IgD-negative memory B cell (primary cell): ENCODE results near the gene PZP. TPM values are rescaled to one million over a fixed set of nuclear protein-coding genes. Genes with fewer than 3 reads are reported as not detected.

Experiments used
- H3K27ac Mint-ChIP-seq, 3 donors: one replicate each; pipeline ENCODE4 v1.8.0; 2020 to 2022; ENCODE audit warnings: mild to moderate bottlenecking in 3 of 3, mixed read lengths in 3 of 3, moderate library complexity in 1 of 3
- H3K27me3 Mint-ChIP-seq: one replicate; pipeline ENCODE4 v1.8.0; 2021; ENCODE audit warnings: mixed read lengths
- H3K36me3 Mint-ChIP-seq: one replicate; pipeline ENCODE4 v1.8.0; 2020; ENCODE audit warnings: mild to moderate bottlenecking, mixed read lengths
- H3K4me1 Mint-ChIP-seq, 3 donors: one replicate each; pipeline ENCODE4 v1.8.0; 2020 to 2022; ENCODE audit warnings: mixed read lengths in 3 of 3, mild to moderate bottlenecking in 1 of 3
- H3K4me3 Mint-ChIP-seq, 4 donors: one replicate each; pipeline ENCODE4 v1.8.0; 2020 to 2022; ENCODE audit warnings: mild to moderate bottlenecking in 4 of 4, mixed read lengths in 4 of 4, moderate library complexity in 3 of 4
- H3K9me3 Mint-ChIP-seq, 3 donors: one replicate each; pipeline ENCODE4 v1.8.0; 2020 to 2021; ENCODE audit warnings: mixed read lengths in 3 of 3, mild to moderate bottlenecking in 1 of 3
- polyA plus RNA-seq: library from polyadenylated mRNA; unstranded; fragments of 300-500 nt; fragmentation: Illumina TruSeq; gene quantifications from one replicate; pipeline ENCODE4 v1.2.3, GENCODE V29; 2021

Gene PZP
- polyA plus RNA-seq, 1 donor from 2014 or later, result not detected

GRCh38 chr12:9108504-9109212 lies 99.5 kb downstream of the PZP start:
- Mint-ChIP-seq H3K36me3 (peaks cover 2% of the 10 kb centered on the region), H3K9me3 (peaks cover 0 to 2% (median 0%) of the 10 kb centered on the region in 3 donors)

GRCh38 chr12:9107542-9107873 lies 100.7 kb downstream of the PZP start:
- H3K27ac Mint-ChIP-seq, result no peak overlapping the region
- H3K4me1 Mint-ChIP-seq, result peaks cover 0 to 2% (median 0%) of the 10 kb centered on the region in 3 donors
- H3K4me3 Mint-ChIP-seq, result no peak overlapping the region
- H3K27me3 Mint-ChIP-seq, result no peaks in the 10 kb centered on the region
- H3K36me3 Mint-ChIP-seq, result peaks cover 2% of the 10 kb centered on the region
- no peaks in the 10 kb centered on the region for H3K9me3 Mint-ChIP-seq

More at GRCh38 chr12:9108504-9109212, 99.5 kb downstream of the PZP start:
- no peak overlapping the region for H3K4me3 Mint-ChIP-seq
- no peaks in the 10 kb centered on the region for H3K4me1 Mint-ChIP-seq
- no peaks in the 10 kb centered on the region for H3K27me3 Mint-ChIP-seq
- H3K27ac Mint-ChIP-seq, result no peak overlapping the region

GRCh38 chr12:9106610-9107541 lies 101.3 kb downstream of the PZP start:
- Mint-ChIP-seq H3K4me1 (peaks cover 0 to 2% (median 0%) of the 10 kb centered on the region in 3 donors), H3K36me3 (peaks cover 2% of the 10 kb centered on the region), H3K9me3 (no peaks in the 10 kb centered on the region), H3K4me3 (no peak overlapping the region), H3K27me3 (no peaks in the 10 kb centered on the region), H3K27ac (no peak overlapping the region)

- no peaks in the 10 kb centered on the region for H3K27me3 Mint-ChIP-seq
- H3K4me1 Mint-ChIP-seq, result peaks cover 0 to 2% (median 0%) of the 10 kb centered on the region in 3 donors
- H3K4me3 Mint-ChIP-seq, result no peak overlapping the region
- H3K27ac Mint-ChIP-seq, result no peak overlapping the region
- H3K36me3 Mint-ChIP-seq, result no peaks in the 10 kb centered on the region
- no peaks in the 10 kb centered on the region for H3K9me3 Mint-ChIP-seq
These were observed 102.1 kb downstream of the PZP start for GRCh38 chr12:9106067-9106466.

GRCh38 chr12:9104767-9105423 lies 103.3 kb downstream of the PZP start:
- no peaks in the 10 kb centered on the region for H3K9me3 Mint-ChIP-seq
- no peak overlapping the region for H3K27ac Mint-ChIP-seq
- H3K36me3 Mint-ChIP-seq, result no peaks in the 10 kb centered on the region
- H3K27me3 Mint-ChIP-seq, result no peaks in the 10 kb centered on the region
- H3K4me3 Mint-ChIP-seq, result no peak overlapping the region
- peaks cover 0 to 2% (median 0%) of the 10 kb centered on the region in 3 donors for H3K4me1 Mint-ChIP-seq

- Mint-ChIP-seq H3K9me3 (no peaks in the 10 kb centered on the region), H3K27me3 (no peaks in the 10 kb centered on the region), H3K27ac (no peak overlapping the region), H3K4me3 (no peak overlapping the region), H3K36me3 (no peaks in the 10 kb centered on the region), H3K4me1 (peaks cover 0 to 2% (median 0%) of the 10 kb centered on the region in 3 donors)
These were observed 104.1 kb downstream of the PZP start for GRCh38 chr12:9104087-9104486.

GRCh38 chr12:9103050-9103849 lies 104.9 kb downstream of the PZP start:
- H3K4me3 Mint-ChIP-seq, result no peak overlapping the region

GRCh38 chr12:9101018-9101687 lies 107.0 kb downstream of the PZP start:
- Mint-ChIP-seq H3K27me3 (no peaks in the 10 kb centered on the region), H3K36me3 (no peaks in the 10 kb centered on the region), H3K4me3 (no peak overlapping the region), H3K27ac (no peak overlapping the region), H3K9me3 (no peaks in the 10 kb centered on the region), H3K4me1 (peaks cover 0 to 2% (median 0%) of the 10 kb centered on the region in 3 donors)

More at GRCh38 chr12:9103050-9103849, 104.9 kb downstream of the PZP start:
- no peaks in the 10 kb centered on the region for H3K36me3 Mint-ChIP-seq
- no peak overlapping the region for H3K27ac Mint-ChIP-seq
- H3K4me1 Mint-ChIP-seq, result peaks cover 0 to 2% (median 0%) of the 10 kb centered on the region in 3 donors
- H3K27me3 Mint-ChIP-seq, result no peaks in the 10 kb centered on the region
- H3K9me3 Mint-ChIP-seq, result no peaks in the 10 kb centered on the region

GRCh38 chr12:9099552-9100190 lies 108.5 kb downstream of the PZP start:
- H3K36me3 Mint-ChIP-seq, result no peaks in the 10 kb centered on the region
- H3K9me3 Mint-ChIP-seq, result no peaks in the 10 kb centered on the region
- H3K27me3 Mint-ChIP-seq, result no peaks in the 10 kb centered on the region
- peaks cover 0 to 2% (median 0%) of the 10 kb centered on the region in 3 donors for H3K4me1 Mint-ChIP-seq
- H3K27ac Mint-ChIP-seq, result no peak overlapping the region
- H3K4me3 Mint-ChIP-seq, result no peak overlapping the region

Other genes with a start within 250 kb of the PZP start
- 16.8 TPM for gene KLRG1, start 218.8 kb downstream of the PZP start, polyA plus RNA-seq
- gene A2M, start 92.5 kb downstream of the PZP start, polyA plus RNA-seq, result not detected